ENCODE data around the gene SLC25A33. TPM values are rescaled to one million over a fixed set of nuclear protein-coding genes. Genes with fewer than 3 reads are reported as not detected.

Gene SLC25A33
- total and polyA plus RNA-seq, 2 of the 8 experiments (the other 6 are each of a cell fraction or from before 2014, with no cell fraction given) = 7.8 to 12.8 TPM

DNA sequence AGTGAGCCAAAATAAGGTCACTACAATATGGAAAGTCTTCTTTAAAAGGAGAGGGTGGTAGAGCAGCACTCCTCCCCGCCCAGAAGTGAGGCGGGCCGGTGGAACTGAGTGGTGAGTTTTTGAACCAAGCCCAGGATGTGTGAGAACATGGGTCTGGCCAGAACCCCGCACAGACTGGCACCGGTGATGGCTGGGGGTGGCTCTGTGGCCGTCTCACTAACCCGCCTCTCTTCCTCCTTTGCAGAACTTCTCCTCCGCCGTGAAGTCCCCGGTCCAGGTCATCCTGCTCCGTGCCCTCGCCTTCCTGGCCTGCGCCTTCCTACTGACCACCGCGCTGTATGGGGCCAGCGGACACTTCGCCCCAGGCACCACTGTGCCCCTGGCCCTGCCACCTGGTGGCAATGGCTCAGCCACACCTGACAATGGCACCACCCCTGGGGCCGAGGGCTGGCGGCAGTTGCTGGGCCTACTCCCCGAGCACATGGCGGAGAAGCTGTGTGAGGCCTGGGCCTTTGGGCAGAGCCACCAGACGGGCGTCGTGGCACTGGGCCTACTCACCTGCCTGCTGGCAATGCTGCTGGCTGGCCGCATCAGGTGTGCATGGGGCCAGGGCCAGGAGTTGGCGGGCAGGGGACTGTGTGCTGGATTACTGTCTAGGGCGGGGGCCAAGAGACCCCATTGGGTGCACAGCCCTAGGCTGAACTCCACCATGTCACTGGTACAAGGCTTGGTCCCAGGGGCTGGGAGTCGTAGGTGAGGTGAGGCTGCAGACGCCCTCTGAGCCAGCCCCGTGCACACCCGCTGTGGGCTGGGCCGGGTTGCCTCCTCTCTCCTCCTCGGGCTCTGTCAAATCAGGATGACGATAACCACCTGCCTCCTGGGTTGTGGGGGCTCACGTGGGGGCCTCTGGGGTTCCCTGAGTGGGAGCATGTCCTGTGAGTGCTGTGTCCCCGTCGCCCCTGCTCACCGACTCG is 61.9 kb downstream of the SLC25A33 start:
- Histone ChIP-seq H3K79me1 (ENCODE audit: low read depth, low read length) (peaks cover 4% of the 10 kb centered on the region), H3K4me2 (ENCODE audit: insufficient read depth in 1 of 2, low read depth in 2 of 2, low read length in 2 of 2) (no peak overlapping the region), H2BK20ac (ENCODE audit: low read length) (no peak overlapping the region), H2BK15ac (ENCODE audit: low read length) (no peak overlapping the region), H3K14ac (ENCODE audit: insufficient read length) (no peak overlapping the region), H3K9me3 (ENCODE audit: insufficient read depth in 2 of 2, low read depth in 1 of 2, low read length in 1 of 2) (no peaks in the 10 kb centered on the region), H3K9ac (replicated peaks in 1 of 4; ENCODE audit: extremely low read depth in 1 of 4, low read depth in 3 of 4, low read length in 3 of 4) (no peak overlapping the region), H2BK120ac (replicated peaks; ENCODE audit: low read depth, low read length) (no peak overlapping the region), H3K79me2 (ENCODE audit: control insufficient read depth in 1 of 2, insufficient read depth in 2 of 2, low read length in 2 of 2) (peaks cover 0 to under 1% of the 10 kb centered on the region in 2 experiments; a peak in 1 of 4 replicates), H4K91ac (replicated peaks; ENCODE audit: insufficient read length, low read length) (no peak overlapping the region), H4K8ac (ENCODE audit: extremely low read depth, insufficient read depth, low read length) (no peak overlapping the region), H3K4ac (replicated peaks; ENCODE audit: insufficient read length, low read depth, low read length) (no peak overlapping the region), H3K36me3 (ENCODE audit: control insufficient read depth in 2 of 4, insufficient read depth in 4 of 4, low read length in 3 of 4) (peaks cover 6 to 28% (median 19%) of the 10 kb centered on the region in 4 experiments; a peak in 7 of 8 replicates), H2BK12ac (ENCODE audit: low read depth, low read length) (no peak overlapping the region), H3K4me3 (ENCODE audit: extremely low read depth in 1 of 4, insufficient read depth in 2 of 4, low read depth in 3 of 4, low read length in 4 of 4) (no peak overlapping the region), H3K18ac (ENCODE audit: extremely low read depth, low read length) (no peak overlapping the region), H2AK5ac (ENCODE audit: low read depth, low read length) (no peak overlapping the region), H4K5ac (ENCODE audit: insufficient read length, low read depth, low read length) (no peak overlapping the region), H3K27me3 (replicated peaks in 1 of 4; ENCODE audit: control insufficient read depth in 3 of 4, extremely low read depth in 1 of 4, insufficient read depth in 3 of 4, low read length in 3 of 4) (no peaks in the 10 kb centered on the region), H4K20me1 (replicated peaks in 1 of 2; ENCODE audit: control insufficient read depth in 1 of 2, insufficient read depth in 2 of 2, low read length in 2 of 2) (peaks cover 6 to 11% of the 10 kb centered on the region in 2 experiments), H3K4me1 (replicated peaks in 1 of 4; ENCODE audit: control insufficient read depth in 3 of 4, insufficient read depth in 4 of 4, low read length in 3 of 4) (no peaks in the 10 kb centered on the region; a peak in 1 of 7 replicates), H3K23me2 (ENCODE audit: low read depth, low read length) (no peaks in the 10 kb centered on the region), H3K27ac (ENCODE audit: low read depth, low read length) (no peak overlapping the region), H3K23ac (ENCODE audit: insufficient read length) (no peak overlapping the region), H3K56ac (replicated peaks; ENCODE audit: insufficient read length, low read depth, low read length) (no peak overlapping the region), H2BK5ac (ENCODE audit: low read depth, low read length) (no peak overlapping the region), H2AFZ (ENCODE audit: low read length) (no peak overlapping the region)
- no peak for TF ChIP-seq KDM4A (IDR thresholded peaks at IDR 0.05; ENCODE audit: low read depth, low read length, severe bottlenecking)
- no peak for TF ChIP-seq SRF (IDR thresholded peaks at IDR 0.05; ENCODE audit: low read depth, low read length)
- TF ChIP-seq YY1 (IDR thresholded peaks at IDR 0.05; ENCODE audit: low read depth, low read length) = no peak
- no peak for TF ChIP-seq BACH1 (IDR thresholded peaks at IDR 0.05; ENCODE audit: low read length)
- no peak for TF ChIP-seq SP2 (IDR thresholded peaks at IDR 0.05; ENCODE audit: low read length)
- no peak for FAIRE-seq
- CTCF ChIA-PET (ENCODE audit: partially characterized antibody) = no interaction called here
- 95% methylated on average over 38 of the region's 39 CpGs; no CpG with 5 or more reads in 1 of the 2 experiments for WGBS, 2 experiments (ENCODE audit: extremely low coverage in 1 of 2, insufficient coverage in 1 of 2, insufficient read length in 1 of 2, insufficient replicate concordance in 2 of 2, low coverage in 1 of 2, low lambda C conversion rate in 2 of 2, missing lambda C conversion rate in 1 of 2)
- POLR2A ChIA-PET (ENCODE audit: partially characterized antibody) = interaction anchor here (1.5 kb wide), 1 partner anchor 11 kb away, joined by 3 read pairs; no protein-coding TSS in a partner anchor
- DNase-seq (ENCODE audit: low read depth in 1 of 2, low spot score in 2 of 2) = no peak

Data from H1 (cell line).